ENCODE results near the gene THOP1. TPM values are rescaled to one million over a fixed set of nuclear protein-coding genes. Genes with fewer than 3 reads are reported as not detected.

Gene THOP1
- total and polyA plus RNA-seq, 4 donors, result 23.8 to 71.9 (median 64.6) TPM

DNA sequence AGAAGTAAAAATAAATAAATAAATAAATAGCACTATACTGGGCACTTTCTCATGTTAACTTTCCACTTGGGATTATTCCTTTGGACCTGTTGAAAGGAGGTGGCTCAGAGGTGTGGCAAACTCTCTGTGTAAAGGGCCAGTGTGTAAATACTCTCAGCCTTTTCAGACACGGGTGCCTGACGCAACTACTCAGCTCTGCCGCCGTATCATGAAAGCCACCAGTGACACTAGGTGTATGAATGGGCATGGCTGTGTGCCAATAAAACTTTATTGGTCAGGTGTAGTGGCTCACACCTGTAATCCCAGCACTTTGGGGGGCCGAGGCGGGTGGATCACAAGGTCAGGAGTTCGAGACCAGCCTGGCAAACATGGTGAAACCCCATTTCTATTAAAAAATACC, 25.3 kb upstream of the THOP1 start:
- H3K9me3 ChIP-seq (ENCODE audit: control insufficient read depth in 4 of 4, insufficient read depth in 3 of 4, low read length in 3 of 4), result peaks cover 0 to 3% (median 0%) of the 10 kb centered on the region in 4 donors
- no peak overlapping the region for H3K9ac ChIP-seq (ENCODE audit: insufficient read depth in 1 of 2, low read length in 2 of 2)
- WGBS, 2 donors, result 81 to 86% methylated on average over 7 of the region's 7 CpGs
- no peak overlapping the region for H3K4me3 ChIP-seq
- TF ChIP-seq, protein P1, sequence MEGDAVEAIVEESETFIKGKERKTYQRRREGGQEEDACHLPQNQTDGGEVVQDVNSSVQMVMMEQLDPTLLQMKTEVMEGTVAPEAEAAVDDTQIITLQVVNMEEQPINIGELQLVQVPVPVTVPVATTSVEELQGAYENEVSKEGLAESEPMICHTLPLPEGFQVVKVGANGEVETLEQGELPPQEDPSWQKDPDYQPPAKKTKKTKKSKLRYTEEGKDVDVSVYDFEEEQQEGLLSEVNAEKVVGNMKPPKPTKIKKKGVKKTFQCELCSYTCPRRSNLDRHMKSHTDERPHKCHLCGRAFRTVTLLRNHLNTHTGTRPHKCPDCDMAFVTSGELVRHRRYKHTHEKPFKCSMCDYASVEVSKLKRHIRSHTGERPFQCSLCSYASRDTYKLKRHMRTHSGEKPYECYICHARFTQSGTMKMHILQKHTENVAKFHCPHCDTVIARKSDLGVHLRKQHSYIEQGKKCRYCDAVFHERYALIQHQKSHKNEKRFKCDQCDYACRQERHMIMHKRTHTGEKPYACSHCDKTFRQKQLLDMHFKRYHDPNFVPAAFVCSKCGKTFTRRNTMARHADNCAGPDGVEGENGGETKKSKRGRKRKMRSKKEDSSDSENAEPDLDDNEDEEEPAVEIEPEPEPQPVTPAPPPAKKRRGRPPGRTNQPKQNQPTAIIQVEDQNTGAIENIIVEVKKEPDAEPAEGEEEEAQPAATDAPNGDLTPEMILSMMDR (IDR thresholded peaks at IDR 0.05; ENCODE audit: control extremely low read depth, extremely low read depth), result no peak
- H3K4me1 ChIP-seq (ENCODE audit: control insufficient read depth in 5 of 5, insufficient read depth in 5 of 5, low read length in 5 of 5), result no peaks in the 10 kb centered on the region
- no peak for DNase-seq
- no peak overlapping the region for H3K27ac ChIP-seq (ENCODE audit: low read depth in 1 of 2, low read length in 1 of 2)
- peaks cover 6 to 69% (median 9%) of the 10 kb centered on the region in 4 donors for H3K36me3 ChIP-seq (ENCODE audit: control insufficient read depth in 4 of 4, insufficient read depth in 4 of 4, low read length in 4 of 4)
- H3K27me3 ChIP-seq (ENCODE audit: control insufficient read depth in 3 of 3, insufficient read depth in 3 of 3, low read length in 2 of 3), result no peaks in the 10 kb centered on the region
- no peak for ATAC-seq (ENCODE audit: insufficient read depth, low FRiP score)

DNA sequence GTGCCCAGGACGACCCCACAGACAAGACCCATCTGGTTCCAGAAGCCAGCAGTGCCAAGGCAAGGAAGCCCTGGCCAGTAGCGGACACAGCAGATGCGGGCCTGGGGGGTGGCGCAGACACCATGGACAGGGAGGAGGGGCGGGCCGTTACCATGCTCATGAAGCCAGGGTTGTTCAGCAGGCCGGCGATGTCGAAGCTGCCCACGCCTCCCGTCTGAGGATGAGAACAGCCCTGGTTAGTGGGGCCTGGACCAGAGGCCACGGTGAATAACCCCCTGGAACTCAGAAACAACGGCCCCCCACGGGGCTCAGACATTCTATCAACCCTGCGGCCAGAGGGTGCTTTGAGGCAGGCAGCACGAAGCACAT, 24.0 kb upstream of the THOP1 start:
- Histone ChIP-seq H3K36me3 (ENCODE audit: control insufficient read depth in 4 of 4, insufficient read depth in 4 of 4, low read length in 4 of 4) (peaks cover 6 to 68% (median 8%) of the 10 kb centered on the region in 4 donors), H3K4me3 (no peak overlapping the region), H3K9ac (ENCODE audit: insufficient read depth in 1 of 2, low read length in 2 of 2) (no peak overlapping the region), H3K9me3 (ENCODE audit: control insufficient read depth in 4 of 4, insufficient read depth in 3 of 4, low read length in 3 of 4) (no peaks in the 10 kb centered on the region), H3K4me1 (ENCODE audit: control insufficient read depth in 5 of 5, insufficient read depth in 5 of 5, low read length in 5 of 5) (no peaks in the 10 kb centered on the region), H3K27me3 (ENCODE audit: control insufficient read depth in 3 of 3, insufficient read depth in 3 of 3, low read length in 2 of 3) (no peaks in the 10 kb centered on the region), H3K27ac (ENCODE audit: low read depth in 1 of 2, low read length in 1 of 2) (no peak overlapping the region)
- ATAC-seq (ENCODE audit: insufficient read depth, low FRiP score) (no peak), DNase-seq (no peak)
- 94 to 96% methylated on average over 16 of the region's 16 CpGs for WGBS, 2 donors
- TF ChIP-seq, protein P1 (IDR thresholded peaks at IDR 0.05; ENCODE audit: control extremely low read depth, extremely low read depth), result no peak

- 94 to 96% methylated on average over 43 of the region's 43 CpGs for WGBS, 2 donors
- Histone ChIP-seq H3K9ac (ENCODE audit: insufficient read depth in 1 of 2, low read length in 2 of 2) (no peak overlapping the region), H3K4me1 (ENCODE audit: control insufficient read depth in 5 of 5, insufficient read depth in 5 of 5, low read length in 5 of 5) (no peaks in the 10 kb centered on the region), H3K9me3 (ENCODE audit: control insufficient read depth in 4 of 4, insufficient read depth in 3 of 4, low read length in 3 of 4) (no peaks in the 10 kb centered on the region), H3K36me3 (ENCODE audit: control insufficient read depth in 4 of 4, insufficient read depth in 4 of 4, low read length in 4 of 4) (peaks cover 6 to 68% (median 8%) of the 10 kb centered on the region in 4 donors), H3K4me3 (no peak overlapping the region), H3K27ac (ENCODE audit: low read depth in 1 of 2, low read length in 1 of 2) (no peak overlapping the region), H3K27me3 (ENCODE audit: control insufficient read depth in 3 of 3, insufficient read depth in 3 of 3, low read length in 2 of 3) (no peaks in the 10 kb centered on the region)
- TF ChIP-seq, protein P1 (IDR thresholded peaks at IDR 0.05; ENCODE audit: control extremely low read depth, extremely low read depth), result no peak
- DNase-seq (no peak), ATAC-seq (ENCODE audit: insufficient read depth, low FRiP score) (no peak)
These were observed 23.2 kb upstream of the THOP1 start for GRCh38 chr19:2761876-2762782.

Data from lung (tissue), 12 donors.